Ascending aorta (tissue), 2 donors: ENCODE results near the gene CDK11B. TPM values are rescaled to one million over a fixed set of nuclear protein-coding genes. Genes with fewer than 3 reads are reported as not detected.
"Not testable (repeated sequence)": the region's sequence is repeated elsewhere in the genome, so short reads cannot be mapped to it uniquely, and the experiment has no call there.

Experiments
- DNase-seq, 2 donors: peaks; one replicate each; pipeline ENCODE4 v3.0.0-alpha.2; 2019; ENCODE audit warnings: low spot score in 2 of 2
- H3K27ac ChIP-seq, 2 donors: fragments of 200-600 bp; sonication (generic); one replicate each; pipeline ENCODE4 v1.5.1; 2016 to 2017; ENCODE audit warnings: mild to moderate bottlenecking in 1 of 2
- H3K27me3 ChIP-seq: fragments of 200-600 bp; sonication (generic); one replicate; pipeline ENCODE4 v1.5.1; 2017
- H3K36me3 ChIP-seq, 2 donors: fragments of 200-600 bp; sonication (generic); one replicate each; pipeline ENCODE4 v1.5.1; 2016
- H3K4me1 ChIP-seq, 2 donors: fragments of 200-600 bp; sonication (generic); one replicate each; pipeline ENCODE4 v1.5.1; 2016 to 2017; ENCODE audit warnings: mild to moderate bottlenecking in 1 of 2
- H3K4me3 ChIP-seq, 2 donors: fragments of 200-600 bp; sonication (generic); one replicate each; pipeline ENCODE4 v1.5.1; 2016 to 2017; ENCODE audit warnings: mild to moderate bottlenecking in 1 of 2
- H3K9me3 ChIP-seq, 2 donors: fragments of 200-600 bp; sonication (generic); one replicate each; pipeline ENCODE4 v1.5.1; 2016
- intact Hi-C: fragments of 100-400 bp; cut with DNase I; formaldehyde crosslinking; loops from one replicate; pipeline ENCODE4 v1.15.1; 2023
- total RNA-seq: library from RNA; depleted of rRNA; stranded (reverse); fragments of >200 nt; gene quantifications from one replicate; pipeline ENCODE4 v1.1.0, GENCODE V29; 2016
- TF ChIP-seq, protein P1 (sequence below), 3 experiments: fragments of 200-600 bp in 2 of 3; fragments of 450-650 bp in 1 of 3; sonication (generic) in 2 of 3; IDR thresholded peaks; one replicate each; pipeline ENCODE4 v1.5.1; 2016 to 2019; ENCODE audit warnings: antibody characterized with exemption in 3 of 3, mild to moderate bottlenecking in 1 of 3, moderate library complexity in 1 of 3

Gene CDK11B
- total RNA-seq, 1 donor from 2014 or later, result 24.8 TPM

DNA sequence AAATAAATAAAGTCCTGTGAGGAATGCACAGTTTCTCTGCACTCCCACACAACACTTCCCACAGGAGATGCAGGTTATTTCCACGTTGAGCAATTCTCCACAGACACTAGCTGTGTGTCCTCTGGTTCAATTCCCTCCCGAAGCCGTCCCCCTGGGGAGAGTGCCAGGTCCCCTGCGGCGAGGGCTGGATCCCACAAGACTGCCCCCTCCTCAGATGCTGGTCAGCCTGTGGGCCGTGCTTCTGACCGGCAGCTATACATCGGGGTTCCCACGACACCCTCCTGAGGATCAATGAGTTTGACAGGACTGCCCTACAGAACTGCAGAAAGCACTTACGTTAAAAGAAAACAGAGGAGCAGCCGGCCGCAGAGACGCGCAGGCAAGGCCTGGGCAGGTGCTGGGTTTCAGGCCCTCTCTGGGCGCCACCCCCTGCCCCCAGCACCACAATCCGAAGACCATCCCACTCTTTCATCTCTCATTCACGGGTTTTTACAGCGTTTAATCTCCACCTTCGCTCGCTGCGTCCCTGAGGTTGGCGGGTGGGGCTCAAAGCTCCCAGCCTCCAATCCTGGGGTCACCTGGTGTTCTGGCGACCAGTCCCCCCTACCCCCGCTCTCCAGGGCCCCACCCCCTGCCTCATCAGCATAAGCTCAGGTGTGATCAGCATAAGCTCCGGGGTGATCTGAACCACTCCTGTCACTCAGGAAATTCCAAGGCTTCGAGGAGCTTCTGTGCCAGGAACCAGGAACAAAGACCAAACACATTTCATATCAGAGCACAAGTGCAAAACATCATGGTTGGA, 24.5 kb upstream of the CDK11B start:
- no peaks in the 10 kb centered on the region for H3K9me3 ChIP-seq
- DNase-seq, result no peak
- H3K27ac ChIP-seq, result peak overlapping the region in 1 of 2 donors; percentile 12
- H3K4me3 ChIP-seq, result no peak overlapping the region
- TF ChIP-seq, protein P1, sequence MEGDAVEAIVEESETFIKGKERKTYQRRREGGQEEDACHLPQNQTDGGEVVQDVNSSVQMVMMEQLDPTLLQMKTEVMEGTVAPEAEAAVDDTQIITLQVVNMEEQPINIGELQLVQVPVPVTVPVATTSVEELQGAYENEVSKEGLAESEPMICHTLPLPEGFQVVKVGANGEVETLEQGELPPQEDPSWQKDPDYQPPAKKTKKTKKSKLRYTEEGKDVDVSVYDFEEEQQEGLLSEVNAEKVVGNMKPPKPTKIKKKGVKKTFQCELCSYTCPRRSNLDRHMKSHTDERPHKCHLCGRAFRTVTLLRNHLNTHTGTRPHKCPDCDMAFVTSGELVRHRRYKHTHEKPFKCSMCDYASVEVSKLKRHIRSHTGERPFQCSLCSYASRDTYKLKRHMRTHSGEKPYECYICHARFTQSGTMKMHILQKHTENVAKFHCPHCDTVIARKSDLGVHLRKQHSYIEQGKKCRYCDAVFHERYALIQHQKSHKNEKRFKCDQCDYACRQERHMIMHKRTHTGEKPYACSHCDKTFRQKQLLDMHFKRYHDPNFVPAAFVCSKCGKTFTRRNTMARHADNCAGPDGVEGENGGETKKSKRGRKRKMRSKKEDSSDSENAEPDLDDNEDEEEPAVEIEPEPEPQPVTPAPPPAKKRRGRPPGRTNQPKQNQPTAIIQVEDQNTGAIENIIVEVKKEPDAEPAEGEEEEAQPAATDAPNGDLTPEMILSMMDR (IDR thresholded peaks at IDR 0.05), result no peak
- H3K27me3 ChIP-seq, result no peaks in the 10 kb centered on the region
- H3K4me1 ChIP-seq, result peaks cover 6 to 9% of the 10 kb centered on the region in 2 donors
- intact Hi-C loops, result no loop called here
- no peaks in the 10 kb centered on the region for H3K36me3 ChIP-seq

DNA sequence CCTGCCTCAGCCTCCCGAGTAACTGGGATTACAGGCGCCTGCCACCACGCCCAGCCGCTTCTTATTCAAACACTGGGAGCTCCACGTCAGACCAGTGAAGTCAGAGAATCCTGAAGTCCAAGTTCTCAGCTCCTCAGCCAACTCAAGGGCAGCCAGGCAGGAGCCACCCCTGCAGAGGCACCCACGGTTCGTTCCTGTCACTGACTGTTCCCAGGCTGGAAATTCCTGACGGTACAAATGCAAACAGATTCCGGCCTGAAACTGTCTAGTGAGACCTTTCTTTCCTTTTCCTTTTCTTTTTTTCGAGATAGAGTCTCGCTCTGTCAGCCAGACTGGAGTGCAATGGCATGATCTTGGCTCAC, 22.1 kb upstream of the CDK11B start:
- no peaks in the 10 kb centered on the region for H3K9me3 ChIP-seq
- H3K27ac ChIP-seq, result no peak overlapping the region
- H3K4me1 ChIP-seq, result no peaks in the 10 kb centered on the region
- TF ChIP-seq, protein P1 (IDR thresholded peaks at IDR 0.05), result no peak
- H3K27me3 ChIP-seq, result no peaks in the 10 kb centered on the region
- no peak for DNase-seq
- no peaks in the 10 kb centered on the region for H3K36me3 ChIP-seq
- intact Hi-C loops, result no loop called here
- H3K4me3 ChIP-seq, result no peak overlapping the region

DNA sequence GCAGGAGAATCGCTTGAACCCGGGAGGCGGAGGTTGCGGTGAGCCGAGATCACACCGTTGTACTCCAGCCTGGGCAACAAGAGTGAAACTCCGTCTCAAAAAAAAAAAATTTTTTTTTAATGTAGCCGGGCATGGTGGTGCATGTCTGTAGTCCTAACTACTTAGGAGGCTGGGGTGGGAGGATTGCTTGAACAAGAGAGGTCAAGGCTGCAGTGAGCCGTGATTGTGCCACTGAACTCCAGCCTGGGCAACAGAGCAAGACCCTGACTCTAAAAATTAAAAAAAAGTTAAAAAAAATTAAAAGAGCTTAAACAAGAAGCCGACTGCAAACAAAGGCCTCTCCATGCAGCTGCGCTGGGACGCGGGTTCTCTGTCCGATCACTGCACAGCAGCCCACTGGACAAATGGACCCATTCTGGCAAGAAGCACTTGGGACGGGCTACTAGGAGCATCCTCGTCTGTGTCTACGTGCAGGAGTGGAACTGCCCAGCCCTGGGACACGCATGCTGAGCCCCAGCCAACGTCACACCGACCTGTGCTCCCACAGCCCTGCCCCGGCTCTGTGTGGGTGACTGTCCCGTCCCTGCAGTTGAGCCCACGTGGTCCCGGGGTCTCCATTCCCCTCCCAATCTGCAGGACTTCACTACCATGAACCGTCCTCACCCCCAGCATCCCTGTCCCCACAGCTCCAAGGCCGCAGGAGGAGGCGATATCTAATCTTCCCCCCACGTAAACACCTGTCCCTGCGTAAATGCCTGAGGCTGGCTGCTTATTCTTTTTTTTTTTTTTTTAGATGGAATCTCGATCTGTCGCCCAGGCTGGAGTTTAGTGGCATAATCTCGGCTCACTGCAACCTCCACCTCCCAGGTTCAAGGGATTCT, 21.5 kb upstream of the CDK11B start:
- no peak overlapping the region for H3K27ac ChIP-seq
- no peaks in the 10 kb centered on the region for H3K36me3 ChIP-seq
- no peak overlapping the region for H3K4me3 ChIP-seq
- no peaks in the 10 kb centered on the region for H3K9me3 ChIP-seq
- no peaks in the 10 kb centered on the region for H3K4me1 ChIP-seq
- H3K27me3 ChIP-seq, result no peaks in the 10 kb centered on the region
- TF ChIP-seq, protein P1 (IDR thresholded peaks at IDR 0.05), result no peak
- intact Hi-C loops, result no loop called here
- DNase-seq, result no peak

DNA sequence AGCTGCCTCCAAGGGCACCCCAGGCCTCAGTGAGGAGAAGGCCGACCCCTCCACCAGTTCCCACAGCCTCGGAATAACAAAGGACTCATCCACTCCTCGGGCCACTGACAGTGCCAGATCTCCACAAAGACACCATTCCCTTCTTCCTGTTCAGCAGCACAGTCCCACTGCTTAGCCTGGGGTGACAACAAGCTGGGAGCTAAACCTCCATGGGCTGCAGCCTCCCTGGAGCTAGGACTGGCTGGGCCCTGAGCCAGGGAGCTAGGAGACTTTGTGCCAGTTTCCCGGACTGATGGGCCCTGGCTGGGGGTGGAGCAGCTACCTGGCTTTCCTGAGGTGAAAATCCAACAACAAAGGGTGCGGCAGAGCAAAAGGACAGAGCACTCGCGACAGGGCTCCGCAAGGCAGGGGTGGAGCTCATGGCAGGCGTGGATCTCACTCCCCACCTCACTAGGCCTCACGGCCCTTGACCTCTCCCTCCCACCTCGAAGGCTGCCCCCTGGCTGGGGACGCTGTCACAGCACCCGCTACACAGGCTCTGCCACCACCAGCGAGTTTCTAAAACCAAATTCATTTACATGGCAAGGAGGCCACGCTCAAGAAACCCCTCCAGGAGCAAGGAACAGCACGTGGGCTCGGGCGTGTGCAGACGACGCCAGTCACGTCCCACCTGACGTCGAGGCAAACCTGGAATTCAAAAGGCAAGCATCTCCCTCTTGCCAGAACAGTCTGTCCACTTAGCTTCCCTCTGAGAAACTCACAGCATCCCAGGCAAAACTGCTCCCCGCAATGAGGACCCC, 20.0 kb upstream of the CDK11B start:
- Histone ChIP-seq H3K4me3 (no peak overlapping the region), H3K27me3 (no peaks in the 10 kb centered on the region), H3K36me3 (peaks cover 0 to 7% of the 10 kb centered on the region in 2 donors), H3K9me3 (no peaks in the 10 kb centered on the region), H3K4me1 (no peaks in the 10 kb centered on the region), H3K27ac (no peak overlapping the region)
- TF ChIP-seq, protein P1 (IDR thresholded peaks at IDR 0.05), result peak in 1 of 3 experiments; percentile 11
- intact Hi-C loops, result no loop called here
- no peak for DNase-seq

DNA sequence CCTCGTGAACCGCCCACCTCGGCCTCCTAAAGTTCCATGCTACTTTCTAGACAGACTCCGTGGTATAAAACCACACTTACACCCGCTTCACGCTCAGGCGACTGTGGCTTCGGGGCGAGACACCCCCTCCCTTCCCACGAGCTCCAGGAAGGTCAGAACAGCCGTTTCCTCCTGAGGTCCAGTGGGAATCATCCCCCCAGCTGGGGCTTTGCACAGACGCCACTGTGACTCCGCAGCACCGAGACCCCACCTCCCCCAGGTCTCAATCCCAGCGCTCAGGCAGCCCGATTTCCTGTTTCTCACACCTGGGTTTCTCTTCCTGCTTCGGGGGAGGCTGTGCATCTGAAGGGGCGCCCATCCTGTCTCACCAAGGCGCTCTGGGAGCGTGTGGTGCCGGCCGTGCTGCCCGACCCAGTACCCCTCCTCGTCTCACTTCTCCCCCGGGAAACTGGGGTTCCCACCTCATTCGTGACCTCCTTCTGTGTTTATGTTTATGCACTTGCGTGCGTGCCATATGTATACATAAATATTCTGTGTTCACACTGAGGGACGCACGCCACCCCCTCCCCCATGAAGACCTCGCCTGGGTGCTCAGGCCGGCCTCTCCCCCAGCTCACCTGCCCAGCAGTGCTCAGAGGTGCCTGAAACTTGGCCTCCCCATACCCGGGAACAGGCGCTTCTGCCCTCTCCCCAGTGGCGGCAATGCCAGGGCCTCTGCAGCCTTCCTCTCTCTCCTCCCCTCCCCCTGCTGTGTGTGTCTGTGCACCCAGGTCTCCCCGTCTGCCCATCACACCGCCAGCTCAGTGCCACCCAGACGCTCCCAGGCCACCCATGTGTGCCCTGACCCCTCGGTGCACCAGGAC, 19.1 kb upstream of the CDK11B start:
- DNase-seq, result no peak
- Histone ChIP-seq H3K27me3 (no peaks in the 10 kb centered on the region), H3K9me3 (no peaks in the 10 kb centered on the region), H3K27ac (no peak overlapping the region), H3K4me3 (no peak overlapping the region), H3K4me1 (no peaks in the 10 kb centered on the region), H3K36me3 (peaks cover 0 to 11% of the 10 kb centered on the region in 2 donors)
- TF ChIP-seq, protein P1 (IDR thresholded peaks at IDR 0.05), result no peak
- intact Hi-C loops, result no loop called here

DNA sequence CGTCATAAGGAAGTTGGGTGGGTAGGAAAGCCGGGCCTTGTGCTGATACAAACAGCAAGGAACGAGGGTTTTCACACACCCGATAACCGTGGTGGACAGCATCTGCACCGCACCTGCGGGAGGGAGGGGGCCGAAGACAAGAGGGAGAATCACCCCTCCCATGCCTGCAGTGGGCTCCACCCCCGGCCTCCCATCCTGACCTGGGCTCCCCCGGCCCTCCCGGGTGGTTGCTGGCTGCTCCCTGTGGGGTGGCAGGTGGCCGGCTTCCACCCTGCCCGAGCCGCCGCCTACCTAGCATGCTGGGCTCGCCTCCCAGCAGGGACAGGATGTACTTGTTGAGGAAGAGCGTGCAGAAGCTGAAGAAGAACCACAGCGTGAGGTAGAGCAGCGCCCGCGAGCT, 17.3 kb upstream of the CDK11B start:
- H3K27ac ChIP-seq, intact Hi-C loops, DNase-seq, H3K9me3 ChIP-seq, H3K27me3 ChIP-seq, H3K4me1 ChIP-seq, H3K4me3 ChIP-seq: not testable (repeated sequence)
- peaks cover 17 to 29% of the 10 kb centered on the region in 2 donors for H3K36me3 ChIP-seq

DNA sequence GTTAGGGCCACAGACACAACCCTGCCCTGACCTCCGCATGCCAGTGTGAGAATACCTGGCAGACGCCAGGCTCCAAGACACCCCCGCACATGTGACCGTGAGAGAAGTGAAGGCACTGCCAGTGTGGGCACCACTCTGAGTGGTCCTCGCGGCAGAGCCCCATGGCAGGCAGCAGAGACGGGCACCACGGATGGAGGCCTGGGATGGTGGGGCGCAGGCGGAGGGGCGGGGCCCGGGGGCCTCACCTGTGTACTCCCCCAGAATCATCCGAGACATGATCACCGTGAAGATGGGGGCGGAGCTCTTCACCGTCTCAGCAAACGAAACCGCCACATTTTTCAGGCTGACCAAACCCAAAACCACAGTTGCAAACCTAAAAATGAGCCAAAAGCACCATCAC, 16.4 kb upstream of the CDK11B start:
- H3K27ac ChIP-seq, H3K4me1 ChIP-seq, DNase-seq, H3K4me3 ChIP-seq, H3K9me3 ChIP-seq, intact Hi-C loops, H3K27me3 ChIP-seq: not testable (repeated sequence)
- peaks cover 25 to 37% of the 10 kb centered on the region in 2 donors for H3K36me3 ChIP-seq
